ENCODE data around the gene SETDB1. TPM values are rescaled to one million over a fixed set of nuclear protein-coding genes. Genes with fewer than 3 reads are reported as not detected.
A peak's percentile ranks its signal among the peaks of the same experiment; 100 is the strongest.

SETDB1 gene
- total RNA-seq, 1 experiment from 2014 or later, result 67.4 TPM

DNA sequence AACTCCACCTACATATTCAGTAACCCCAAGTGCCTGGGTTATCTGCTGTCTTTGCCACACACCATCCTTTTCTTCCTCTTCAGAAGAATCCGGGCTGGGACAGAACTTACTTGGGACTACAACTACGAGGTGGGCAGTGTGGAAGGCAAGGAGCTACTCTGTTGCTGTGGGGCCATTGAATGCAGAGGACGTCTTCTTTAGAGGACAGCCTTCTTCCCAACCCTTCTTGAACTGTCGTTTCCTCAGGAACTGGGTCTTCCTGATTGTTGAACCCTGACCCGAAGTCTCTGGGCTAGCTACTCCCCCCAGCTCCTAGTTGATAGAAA lies 38.0 kb downstream of the SETDB1 start:
- TF ChIP-seq, protein P1, sequence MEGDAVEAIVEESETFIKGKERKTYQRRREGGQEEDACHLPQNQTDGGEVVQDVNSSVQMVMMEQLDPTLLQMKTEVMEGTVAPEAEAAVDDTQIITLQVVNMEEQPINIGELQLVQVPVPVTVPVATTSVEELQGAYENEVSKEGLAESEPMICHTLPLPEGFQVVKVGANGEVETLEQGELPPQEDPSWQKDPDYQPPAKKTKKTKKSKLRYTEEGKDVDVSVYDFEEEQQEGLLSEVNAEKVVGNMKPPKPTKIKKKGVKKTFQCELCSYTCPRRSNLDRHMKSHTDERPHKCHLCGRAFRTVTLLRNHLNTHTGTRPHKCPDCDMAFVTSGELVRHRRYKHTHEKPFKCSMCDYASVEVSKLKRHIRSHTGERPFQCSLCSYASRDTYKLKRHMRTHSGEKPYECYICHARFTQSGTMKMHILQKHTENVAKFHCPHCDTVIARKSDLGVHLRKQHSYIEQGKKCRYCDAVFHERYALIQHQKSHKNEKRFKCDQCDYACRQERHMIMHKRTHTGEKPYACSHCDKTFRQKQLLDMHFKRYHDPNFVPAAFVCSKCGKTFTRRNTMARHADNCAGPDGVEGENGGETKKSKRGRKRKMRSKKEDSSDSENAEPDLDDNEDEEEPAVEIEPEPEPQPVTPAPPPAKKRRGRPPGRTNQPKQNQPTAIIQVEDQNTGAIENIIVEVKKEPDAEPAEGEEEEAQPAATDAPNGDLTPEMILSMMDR (IDR thresholded peaks at IDR 0.05; ENCODE audit: unreplicated experiment), result no peak
- CTCF ChIA-PET, result interaction anchor here (1.2 to 1.5 kb wide), 2 partner anchors 8 to 16 kb away, joined by 3 to 5 read pairs; no protein-coding TSS in a partner anchor
- intact Hi-C loops (cut with micrococcal nuclease), result no loop called here
- H3K4me3 Mint-ChIP-seq (ENCODE audit: unreplicated experiment), result no peak overlapping the region
- H3K36me3 Mint-ChIP-seq (ENCODE audit: insufficient read depth, unreplicated experiment), result peaks cover 97% of the 10 kb centered on the region
- no peak for DNase-seq (ENCODE audit: unreplicated experiment)
- H3K27me3 Mint-ChIP-seq (ENCODE audit: insufficient read depth, unreplicated experiment), result no peaks in the 10 kb centered on the region
- no peak overlapping the region for H3K27ac Mint-ChIP-seq (ENCODE audit: low read depth, unreplicated experiment)
- POLR2A ChIA-PET, result interaction anchor here (1.5 to 1.8 kb wide), 2 partner anchors 10 to 42 kb away, joined by 6 read pairs; partner anchors contain the start of gene MINDY1
- no peaks in the 10 kb centered on the region for H3K9me3 Mint-ChIP-seq (ENCODE audit: unreplicated experiment)
- peaks cover 8% of the 10 kb centered on the region for H3K4me1 Mint-ChIP-seq (ENCODE audit: insufficient read depth, unreplicated experiment)
- BruUV-seq (replicated peaks), result TSS peak; percentile 18

- intact Hi-C loops (cut with micrococcal nuclease), result no loop called here
- H3K27ac Mint-ChIP-seq (ENCODE audit: low read depth, unreplicated experiment), result no peak overlapping the region
- CTCF ChIA-PET, result interaction anchor here (0.5 to 2.3 kb wide), 7 partner anchors 8 to 59 kb away, joined by 3 to 13 read pairs (median 3); no protein-coding TSS in a partner anchor
- no peak overlapping the region for H3K4me3 Mint-ChIP-seq (ENCODE audit: unreplicated experiment)
- no peaks in the 10 kb centered on the region for H3K27me3 Mint-ChIP-seq (ENCODE audit: insufficient read depth, unreplicated experiment)
- no peaks in the 10 kb centered on the region for H3K9me3 Mint-ChIP-seq (ENCODE audit: unreplicated experiment)
- DNase-seq (ENCODE audit: unreplicated experiment), result no peak
- peaks cover 90% of the 10 kb centered on the region for H3K36me3 Mint-ChIP-seq (ENCODE audit: insufficient read depth, unreplicated experiment)
- POLR2A ChIA-PET, result interaction anchor here (0.6 to 1.9 kb wide), 3 partner anchors 9 to 594 kb away, joined by 3 to 12 read pairs (median 3); partner anchors contain the start of gene CERS2
- TSS peak; percentile 54 for BruUV-seq (replicated peaks)
- TF ChIP-seq, protein P1 (IDR thresholded peaks at IDR 0.05; ENCODE audit: unreplicated experiment), result no peak
- H3K4me1 Mint-ChIP-seq (ENCODE audit: insufficient read depth, unreplicated experiment), result peaks cover 9% of the 10 kb centered on the region
Measured at GRCh38 chr1:150965605-150966004, 39.4 kb downstream of the SETDB1 start.

DNA sequence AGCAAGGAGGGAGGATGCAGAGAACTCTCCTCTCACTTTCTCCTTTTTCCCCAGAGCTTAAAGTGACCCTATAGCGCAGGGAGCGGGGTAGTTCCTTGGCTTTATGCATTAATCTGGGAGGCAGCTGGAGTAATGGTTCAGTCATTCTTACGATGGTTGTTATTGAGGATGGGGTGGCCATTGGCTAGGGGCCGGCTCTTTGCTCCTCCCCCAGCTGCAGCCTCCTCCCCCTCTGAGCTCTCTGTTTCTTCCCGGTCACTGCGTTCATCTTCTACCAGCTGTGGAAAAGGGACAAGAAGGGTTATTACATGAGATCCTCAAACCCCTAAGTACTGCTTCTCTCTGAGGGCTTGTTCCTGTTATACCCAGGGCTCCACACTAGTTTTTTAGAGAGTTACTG lies 39.8 kb downstream of the SETDB1 start:
- POLR2A ChIA-PET, result interaction anchor here (0.7 to 1.9 kb wide), 4 partner anchors 8 to 34 kb away, joined by 3 to 12 read pairs (median 4); partner anchors contain the start of gene CERS2
- BruUV-seq (replicated peaks), result no TSS peak
- Mint-ChIP-seq H3K36me3 (ENCODE audit: insufficient read depth, unreplicated experiment) (peaks cover 86% of the 10 kb centered on the region), H3K27ac (ENCODE audit: low read depth, unreplicated experiment) (no peak overlapping the region), H3K27me3 (ENCODE audit: insufficient read depth, unreplicated experiment) (no peaks in the 10 kb centered on the region), H3K4me1 (ENCODE audit: insufficient read depth, unreplicated experiment) (peaks cover 13% of the 10 kb centered on the region), H3K9me3 (ENCODE audit: unreplicated experiment) (no peaks in the 10 kb centered on the region), H3K4me3 (ENCODE audit: unreplicated experiment) (no peak overlapping the region)
- TF ChIP-seq, protein P1 (IDR thresholded peaks at IDR 0.05; ENCODE audit: unreplicated experiment), result no peak
- DNase-seq (ENCODE audit: unreplicated experiment), result no peak
- CTCF ChIA-PET, result interaction anchor here (0.6 to 2.3 kb wide), 6 partner anchors 8 to 58 kb away, joined by 3 to 13 read pairs (median 3); no protein-coding TSS in a partner anchor
- intact Hi-C loops (cut with micrococcal nuclease), result no loop called here

DNA sequence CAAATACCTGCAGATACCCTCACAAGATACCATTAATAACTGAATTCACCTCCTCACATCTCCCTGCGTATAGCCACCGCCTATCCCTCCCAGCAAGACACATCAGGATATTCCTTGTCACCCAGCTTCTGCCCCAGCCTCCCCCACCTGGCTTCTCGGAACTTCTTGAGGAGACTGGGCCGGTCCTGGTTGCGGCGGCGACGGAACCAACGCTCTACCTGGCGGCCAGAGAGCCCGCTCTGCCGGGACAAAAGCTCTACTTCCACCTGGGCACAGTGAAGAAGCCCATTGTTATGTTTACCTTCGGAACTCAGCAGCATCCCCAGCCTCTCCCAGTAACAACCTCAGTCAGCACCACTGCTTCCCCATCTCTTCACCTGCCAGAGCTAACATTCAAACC lies 41.8 kb downstream of the SETDB1 start:
- Mint-ChIP-seq H3K36me3 (ENCODE audit: insufficient read depth, unreplicated experiment) (peaks cover 70% of the 10 kb centered on the region), H3K4me1 (ENCODE audit: insufficient read depth, unreplicated experiment) (peaks cover 33% of the 10 kb centered on the region), H3K9me3 (ENCODE audit: unreplicated experiment) (no peaks in the 10 kb centered on the region), H3K27ac (ENCODE audit: low read depth, unreplicated experiment) (peak overlapping the region; percentile 22), H3K27me3 (ENCODE audit: insufficient read depth, unreplicated experiment) (no peaks in the 10 kb centered on the region), H3K4me3 (ENCODE audit: unreplicated experiment) (no peak overlapping the region)
- intact Hi-C loops (cut with micrococcal nuclease), result no loop called here
- CTCF ChIA-PET, result interaction anchor here (0.7 to 4.4 kb wide), 9 partner anchors 10 to 199 kb away, joined by 3 to 35 read pairs (median 5); no protein-coding TSS in a partner anchor
- DNase-seq (ENCODE audit: unreplicated experiment), result no peak
- TF ChIP-seq, protein P1 (IDR thresholded peaks at IDR 0.05; ENCODE audit: unreplicated experiment), result no peak
- POLR2A ChIA-PET, result interaction anchor here (0.6 to 1.5 kb wide), 4 partner anchors 14 to 295 kb away, joined by 3 to 5 read pairs (median 4); partner anchors contain the start of gene C1orf56
- BruUV-seq (replicated peaks), result no TSS peak
